ENCODE results near the gene HCN1.

Gene HCN1

GRCh38 chr5:45279109-45279508, 417.1 kb downstream of the HCN1 start:
- no peak for DNase-seq

GRCh38 chr5:45277860-45278259, 418.3 kb downstream of the HCN1 start:
- no peak for DNase-seq

GRCh38 chr5:45274241-45274640, 421.9 kb downstream of the HCN1 start:
- DNase-seq, result no peak

- DNase-seq, result no peak
Observed at GRCh38 chr5:45271626-45272025, 424.6 kb downstream of the HCN1 start.

- no peak for DNase-seq
Observed at GRCh38 chr5:45264447-45264846, 431.7 kb downstream of the HCN1 start.

- no peak for DNase-seq
Observed at GRCh38 chr5:45262061-45262590, 434.1 kb downstream of the HCN1 start.

- no peak for DNase-seq
Observed at GRCh38 chr5:45261125-45261524, 435.1 kb downstream of the HCN1 start.

GRCh38 chr5:45260292-45260691, 435.9 kb downstream of the HCN1 start:
- DNase-seq, result no peak

- no peak for DNase-seq
Observed at GRCh38 chr5:45252978-45253377, 443.2 kb downstream of the HCN1 start.

GRCh38 chr5:45252541-45252940, 443.6 kb downstream of the HCN1 start:
- no peak for DNase-seq

GRCh38 chr5:45225571-45226031, 470.6 kb downstream of the HCN1 start:
- no peak for DNase-seq

- DNase-seq, result no peak
Observed at GRCh38 chr5:45205403-45205961, 490.7 kb downstream of the HCN1 start.

Data from KG1 (cell line).